HG02623 (cell line): Measurements from ENCODE around the gene POLR2J.
A peak's percentile ranks its signal among the peaks of the same experiment; 100 is the strongest.
"Not testable (repeated sequence)": the region's sequence is repeated elsewhere in the genome, so short reads cannot be mapped to it uniquely, and the experiment has no call there.

Source experiments
- ATAC-seq: cut with Tn5 transposase; IDR thresholded peaks from one replicate; pipeline ENCODE4 v1.9.1; 2021; ENCODE audit warnings: moderate library complexity; ENCODE audit not compliant: unreplicated experiment

POLR2J gene

DNA sequence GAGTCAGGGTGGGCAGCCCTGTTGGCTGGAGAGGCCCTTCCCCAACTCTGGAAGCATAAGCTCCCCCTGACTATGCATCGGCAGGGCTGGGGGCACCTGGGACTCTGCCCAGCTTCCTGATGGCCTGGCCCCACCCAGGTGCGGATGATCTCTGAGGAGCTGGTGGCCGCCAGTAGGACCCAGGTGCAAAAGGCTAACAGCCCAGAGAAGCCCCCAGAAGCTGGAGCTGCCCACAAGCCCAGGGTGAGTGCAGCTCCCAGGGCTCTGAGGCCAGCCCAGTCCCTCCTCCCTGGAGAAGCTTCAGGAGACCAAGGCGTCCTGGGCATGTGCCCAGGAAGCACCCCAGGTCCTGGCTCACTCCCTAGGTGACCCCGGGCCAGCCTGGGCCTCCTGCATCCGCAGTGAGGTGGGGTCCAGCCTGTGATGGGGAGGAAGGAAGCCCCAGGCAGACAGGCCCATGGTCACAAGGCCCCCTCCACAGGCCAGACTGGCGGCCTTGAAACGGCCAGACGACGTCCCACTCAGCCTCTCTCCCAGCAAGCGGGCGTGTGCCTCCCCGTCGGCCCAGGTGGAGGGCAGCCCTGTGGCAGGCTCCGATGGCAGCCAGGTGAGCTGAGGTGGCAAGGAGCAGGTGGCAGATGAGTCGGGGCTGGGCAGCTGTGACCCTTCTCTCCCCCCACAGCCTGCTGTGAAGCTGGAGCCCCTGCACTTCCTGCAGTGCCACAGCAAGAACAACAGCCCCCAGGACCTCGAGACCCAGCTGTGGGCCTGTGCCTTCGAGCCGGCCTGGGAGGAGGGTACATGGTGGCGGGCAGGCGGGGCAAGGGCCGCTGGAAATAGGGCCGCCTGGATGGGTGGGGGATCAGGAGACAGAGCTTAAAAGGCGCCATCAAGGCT, 10.9 kb downstream of the POLR2J start:
- no peak for ATAC-seq

DNA sequence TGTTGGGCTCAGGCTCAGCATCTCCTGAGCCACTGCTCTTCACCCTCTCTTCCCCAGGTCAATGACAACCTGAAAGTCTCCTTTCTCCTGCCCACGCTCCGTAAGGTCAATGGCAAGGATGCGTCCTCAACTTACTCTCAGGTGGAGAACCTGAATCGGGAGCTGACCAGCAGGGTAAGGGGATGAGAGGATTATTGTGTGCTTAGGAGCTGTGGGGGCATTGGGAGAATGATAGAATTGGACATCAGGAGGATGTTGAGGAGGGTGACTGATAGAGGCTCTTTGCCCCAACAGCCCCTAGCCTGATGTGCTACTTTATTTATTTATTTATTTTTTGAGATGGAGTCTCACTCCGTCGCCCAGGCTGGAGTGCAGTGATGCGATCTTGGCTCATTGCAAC, 12.6 kb downstream of the POLR2J start:
- ATAC-seq: no peak

DNA sequence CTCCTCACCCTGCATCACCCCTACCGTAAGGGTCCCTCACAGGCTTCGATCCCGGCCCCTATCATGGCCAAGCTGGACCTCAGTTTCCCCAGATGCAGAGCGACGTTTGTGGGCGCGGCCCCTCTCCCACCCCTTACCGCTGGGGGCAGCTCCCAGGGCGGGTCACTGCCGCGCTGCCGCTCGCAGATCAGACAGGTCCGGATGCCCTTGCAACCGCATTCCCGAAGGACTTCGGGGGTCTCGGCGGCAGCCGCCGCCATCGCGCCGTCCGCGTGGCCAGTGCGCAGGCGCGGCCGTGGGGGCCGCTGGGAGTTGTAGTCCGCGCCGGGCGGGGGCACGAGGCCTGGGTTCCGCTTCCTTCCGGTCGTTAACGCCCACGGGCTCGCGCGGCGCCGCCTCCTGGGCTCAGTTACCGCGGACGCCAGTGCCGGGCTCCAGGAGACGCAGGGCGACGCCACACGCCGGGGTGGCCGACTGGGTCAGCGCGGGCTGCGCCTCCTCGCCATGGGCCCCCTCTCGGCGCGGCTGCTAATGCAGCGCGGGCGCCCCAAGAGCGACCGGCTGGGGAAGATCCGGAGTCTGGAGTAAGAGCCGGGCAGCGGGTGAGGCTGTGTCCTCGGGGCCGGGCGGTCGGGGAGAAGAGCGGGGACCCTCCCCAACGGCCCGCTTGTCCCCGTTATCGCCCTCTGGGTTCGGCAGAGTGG, 14.0 kb downstream of the POLR2J start, which contains the start of the genes ALKBH4 and LRWD1:
Gene ALKBH4 (minus strand): TSS at position 287 of the 704 bp plus-strand sequence. CDS start 27 bp downstream, at position 260.
Gene LRWD1 (plus strand): TSS at position 408 of the 704 bp plus-strand sequence. CDS start 97 bp downstream, at position 505.
- ATAC-seq: peak; percentile 92

DNA sequence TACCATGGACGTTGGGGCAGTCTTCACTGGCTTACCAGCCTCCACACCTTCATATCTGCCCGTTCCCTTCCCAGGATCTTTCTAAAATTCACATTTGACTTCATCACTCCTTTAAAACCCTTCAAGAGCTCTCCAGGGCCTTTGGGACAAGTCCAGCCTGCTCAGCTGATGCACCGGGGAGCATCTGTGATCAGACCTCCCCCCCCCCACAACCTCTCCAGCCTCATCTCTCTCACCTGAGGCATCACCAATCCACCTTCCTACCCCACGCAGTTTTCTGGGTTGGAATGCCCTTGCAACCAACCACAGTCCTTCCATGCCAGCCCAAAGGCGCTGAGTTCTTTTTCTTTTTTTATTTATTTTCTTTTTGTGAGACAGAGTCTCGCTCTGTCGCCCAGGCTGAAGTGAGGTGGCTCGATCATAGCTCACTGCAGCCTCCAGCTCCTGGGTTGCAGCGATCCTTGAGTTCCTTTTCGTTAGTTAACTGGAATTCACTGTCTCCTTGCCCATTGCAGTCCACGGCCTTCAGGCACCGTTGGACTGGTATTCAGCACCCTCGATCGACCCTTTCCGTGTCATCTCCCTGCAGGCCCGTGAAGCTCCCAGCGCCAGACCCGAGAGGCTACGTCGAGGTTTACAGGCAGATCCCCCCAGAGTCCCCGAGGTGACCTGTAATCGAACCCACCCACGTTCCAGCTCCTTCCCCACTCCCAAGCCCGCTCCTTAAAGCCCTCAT, 14.7 kb downstream of the POLR2J start:
- ATAC-seq: no peak

DNA sequence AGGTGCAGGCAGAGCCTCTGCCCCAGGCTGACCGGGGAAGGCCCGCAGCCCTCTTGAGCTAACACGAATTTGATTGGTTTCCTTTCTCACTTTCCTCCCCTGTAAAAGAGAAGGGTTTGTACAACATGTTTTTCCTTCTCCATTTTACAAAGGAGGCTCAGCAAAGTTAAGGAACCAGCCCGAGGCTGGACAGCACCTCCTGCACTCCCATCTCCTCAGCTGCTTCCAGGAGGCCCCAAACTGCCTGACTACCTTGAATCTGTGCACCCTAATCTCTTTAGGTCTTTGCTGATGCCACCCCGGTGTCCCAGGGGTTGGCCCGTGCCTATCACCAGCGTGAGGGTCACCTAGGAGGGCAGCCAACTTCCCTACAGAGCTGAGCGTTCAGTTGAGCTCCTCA, 18.3 kb downstream of the POLR2J start:
- no peak for ATAC-seq

DNA sequence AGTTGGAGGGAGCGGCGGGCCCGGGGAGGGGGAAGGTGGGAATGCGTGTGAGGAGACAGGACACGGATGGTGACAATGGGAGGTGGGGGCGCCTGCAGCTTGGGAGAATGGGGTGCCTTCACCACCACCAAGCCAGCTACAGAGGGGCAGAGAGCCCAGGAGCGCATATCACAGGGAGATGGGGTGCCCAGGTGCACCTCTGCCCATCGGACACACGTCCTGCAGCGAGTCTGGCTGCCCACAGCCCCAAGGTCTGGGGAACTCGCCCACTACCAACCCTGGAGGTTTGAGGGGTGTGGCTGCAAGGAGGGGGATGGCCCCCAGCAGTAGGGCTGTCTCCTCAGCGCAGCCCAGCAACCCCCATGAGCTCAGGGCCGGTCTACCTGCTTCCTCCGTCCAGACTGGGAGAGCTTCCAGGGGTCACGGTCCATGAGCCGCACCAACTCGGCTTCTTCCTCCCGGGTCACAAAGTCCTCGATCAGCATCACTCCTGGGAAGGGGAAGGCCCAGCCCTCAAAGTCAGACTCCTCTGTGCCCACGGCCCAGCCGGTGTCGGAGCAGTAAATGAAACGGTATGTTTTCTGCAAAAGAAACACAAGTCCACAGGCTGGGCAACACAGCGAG, 19.4 kb downstream of the POLR2J start:
- no peak for ATAC-seq

DNA sequence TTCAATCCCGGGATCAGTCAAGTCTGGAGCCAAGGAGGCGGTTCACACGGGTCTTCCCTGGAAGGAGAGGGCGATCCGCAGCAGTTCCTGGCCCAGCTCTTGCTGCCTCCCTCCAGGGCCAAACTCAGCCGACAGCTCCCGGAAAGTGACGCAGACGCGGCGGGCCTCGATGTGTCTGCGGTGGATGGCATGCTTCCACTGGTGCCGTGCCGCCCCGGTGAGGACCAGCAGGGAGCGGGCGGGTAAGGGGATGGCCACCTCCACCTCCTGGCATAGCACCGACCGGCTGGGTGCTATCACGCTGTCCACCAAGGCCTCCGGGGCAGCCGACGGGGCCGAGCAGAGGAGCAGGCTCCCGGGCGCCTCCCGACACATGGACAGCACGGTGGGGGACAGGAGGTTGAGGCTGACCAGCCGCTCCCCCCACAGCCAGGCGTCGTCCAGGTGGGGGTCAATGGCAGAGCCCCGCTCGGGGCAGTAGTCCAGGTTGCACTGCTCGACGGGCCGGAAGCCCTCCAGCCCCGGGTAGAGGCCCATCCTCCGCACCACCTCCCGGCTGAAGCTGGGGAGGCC, 21.3 kb downstream of the POLR2J start:
- ATAC-seq: no peak

DNA sequence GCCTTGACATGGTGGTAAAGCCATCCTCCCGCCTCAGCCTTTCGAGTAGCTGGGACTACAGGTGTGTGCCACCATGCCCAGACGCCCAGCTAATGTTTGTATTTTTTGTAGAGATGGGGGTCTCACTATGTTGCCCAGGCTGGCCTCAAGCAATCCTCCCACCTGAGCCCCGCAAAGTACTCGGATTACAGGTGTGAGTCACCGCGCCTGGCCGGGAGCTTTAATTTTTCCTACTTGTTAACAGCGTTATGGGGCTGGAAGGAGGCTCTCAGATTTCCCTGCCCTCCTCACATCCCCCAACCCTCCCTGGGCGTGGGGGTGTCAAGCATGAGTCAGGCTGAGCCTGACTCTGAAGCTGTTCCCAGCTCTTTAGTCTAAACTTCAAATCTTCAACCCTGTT, 22.4 kb downstream of the POLR2J start:
- no peak for ATAC-seq

DNA sequence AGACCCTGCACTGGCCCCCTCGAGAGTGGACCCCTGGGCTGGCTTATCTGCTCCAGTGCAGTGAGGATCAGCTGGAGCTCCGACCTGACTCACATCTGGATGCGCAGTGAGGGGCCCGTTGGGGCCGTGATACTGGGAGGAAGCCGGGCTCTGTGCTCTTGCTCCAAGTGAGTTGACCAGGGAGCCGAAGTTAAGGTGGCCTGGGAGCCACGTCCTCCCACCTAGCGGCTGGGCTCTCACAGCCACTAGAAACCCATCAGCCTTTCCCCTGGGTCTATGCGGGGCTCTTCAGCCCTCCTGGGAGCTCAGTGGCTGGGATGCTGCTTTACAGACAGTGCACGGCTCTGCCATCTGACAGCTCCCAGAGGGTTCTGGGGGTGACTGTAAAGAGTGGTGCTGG, 23.1 kb downstream of the POLR2J start:
- ATAC-seq: no peak

DNA sequence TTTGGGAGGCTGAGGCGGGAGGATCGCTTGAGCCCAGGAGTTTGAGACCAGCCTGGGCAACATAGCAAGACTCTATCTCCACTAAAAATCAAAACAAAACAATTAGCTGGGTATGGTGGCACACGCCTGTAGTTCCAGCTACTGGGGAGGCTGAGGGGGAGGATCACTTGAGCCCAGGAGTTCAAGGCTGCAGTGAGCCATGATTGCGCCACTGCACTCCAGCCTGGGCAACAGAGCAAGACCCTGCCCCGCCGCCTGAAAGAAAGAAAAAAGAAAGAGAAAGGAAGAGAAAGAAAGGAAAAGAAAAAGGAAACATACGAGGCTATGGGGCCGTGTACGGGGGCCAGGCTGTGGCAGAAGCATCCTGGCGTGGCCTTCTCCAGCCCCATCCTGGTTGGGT, 23.8 kb downstream of the POLR2J start:
- ATAC-seq: not testable (repeated sequence)

DNA sequence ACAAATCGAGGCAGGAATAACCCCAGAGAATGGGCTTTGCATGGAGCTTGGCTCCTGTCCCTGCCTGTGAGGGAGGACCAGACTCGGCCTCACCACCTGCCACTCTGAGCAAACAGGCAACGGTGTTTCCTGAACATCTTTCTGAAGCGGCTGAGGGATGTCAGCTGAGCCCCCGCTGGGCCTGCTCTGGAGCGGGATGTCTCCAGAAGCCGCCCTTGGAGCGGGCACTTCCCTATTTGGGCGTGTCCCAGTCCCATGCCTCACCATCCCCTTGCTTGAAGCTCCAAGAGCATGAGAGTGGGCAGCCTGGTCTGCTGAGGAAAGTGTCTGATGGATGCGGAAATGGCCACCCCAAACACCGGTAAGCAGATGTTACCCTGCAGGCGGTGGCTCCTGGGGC, 24.3 kb downstream of the POLR2J start:
- ATAC-seq: no peak

DNA sequence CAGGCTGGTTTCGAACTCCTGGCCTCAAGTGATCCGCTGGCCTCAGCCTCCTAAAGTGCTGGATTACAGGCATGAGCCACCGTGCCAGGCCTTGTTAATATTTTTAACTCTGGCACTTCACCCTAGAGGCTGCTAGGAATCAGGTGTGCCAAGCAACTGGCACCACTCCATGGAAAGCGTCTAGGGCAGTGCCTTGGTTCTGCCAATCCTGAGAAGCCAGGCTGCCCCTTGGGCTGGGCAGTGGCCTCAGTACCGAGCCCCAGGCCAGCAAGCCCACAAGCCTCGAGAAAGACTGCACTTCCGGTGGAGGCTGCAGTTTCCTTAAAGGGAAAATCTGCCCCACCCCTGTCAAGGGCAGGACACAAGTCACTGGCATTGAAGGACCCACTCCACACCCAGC, 25.4 kb downstream of the POLR2J start:
- no peak for ATAC-seq

DNA sequence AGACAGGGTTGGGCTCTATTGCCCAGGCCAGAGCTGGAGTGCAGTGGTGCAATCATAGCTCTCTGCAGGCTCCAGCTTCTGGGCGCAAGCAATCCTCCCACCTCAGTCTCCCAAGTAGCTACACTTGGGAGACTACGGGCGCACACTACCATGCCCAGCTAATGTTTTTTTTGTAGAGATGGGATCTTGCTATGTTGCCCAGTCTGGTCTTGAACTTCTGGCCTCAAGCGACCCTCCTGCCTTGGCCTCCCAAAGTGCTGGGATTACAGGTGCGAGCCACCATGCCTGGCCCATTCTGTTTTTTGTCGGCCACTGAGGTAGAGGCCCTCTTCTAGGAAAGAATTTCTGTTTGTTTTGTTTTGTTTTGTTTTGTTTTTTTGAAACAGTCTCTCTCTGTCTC, 26.3 kb downstream of the POLR2J start:
- ATAC-seq: no peak

DNA sequence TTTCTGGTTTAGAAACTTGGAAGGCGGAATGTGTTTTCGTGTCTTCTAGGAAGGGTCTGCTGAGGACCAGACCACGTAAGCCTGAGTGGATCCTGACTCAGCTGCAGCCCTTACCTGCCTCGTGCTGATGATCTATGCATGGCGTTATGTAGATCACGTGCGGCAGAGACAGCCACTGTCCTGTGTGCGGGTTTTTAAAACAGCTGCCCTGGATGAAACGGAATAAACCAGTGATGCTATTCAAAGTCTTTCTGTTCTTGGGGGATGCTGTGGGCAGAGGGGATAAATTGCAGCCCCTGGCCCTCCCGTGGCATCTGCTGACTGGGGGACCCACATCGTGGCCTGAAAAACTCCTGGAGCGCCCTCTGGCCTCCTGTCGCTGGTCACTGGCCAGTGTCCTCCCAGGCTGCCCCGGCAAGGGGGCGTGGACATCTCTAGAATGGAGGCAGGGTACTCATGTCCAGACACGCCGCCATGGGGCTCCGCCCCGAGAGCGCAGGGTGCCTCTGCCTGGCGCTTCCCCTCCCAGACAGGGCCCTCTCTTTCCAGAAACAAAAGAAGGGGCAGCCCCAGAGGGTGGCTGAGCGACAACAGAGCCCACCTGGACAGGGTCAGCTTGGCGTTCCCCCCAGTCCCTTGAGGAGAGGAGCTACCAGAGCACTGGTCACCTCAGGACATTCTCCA, 27.2 kb downstream of the POLR2J start:
- no peak for ATAC-seq

DNA sequence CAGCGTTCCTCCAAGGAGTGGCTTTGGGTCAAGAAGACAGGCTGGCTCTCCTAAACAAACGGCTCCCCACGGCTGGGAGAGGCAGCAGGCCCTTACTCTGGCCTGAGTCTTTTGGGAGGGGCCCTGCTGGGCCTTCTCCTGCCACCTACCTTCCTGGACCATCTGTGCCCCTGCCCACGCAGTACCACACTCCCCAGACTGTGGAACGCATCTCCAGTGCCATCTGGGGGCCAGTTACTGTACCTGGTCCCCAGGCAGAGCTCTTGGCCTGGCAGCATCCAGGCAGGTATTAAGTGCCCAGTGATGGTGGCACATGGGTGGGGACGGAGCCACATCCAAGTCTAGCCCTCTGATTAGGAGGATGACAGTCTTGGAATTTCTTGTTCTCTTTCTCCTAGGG, 28.5 kb downstream of the POLR2J start:
- no peak for ATAC-seq

DNA sequence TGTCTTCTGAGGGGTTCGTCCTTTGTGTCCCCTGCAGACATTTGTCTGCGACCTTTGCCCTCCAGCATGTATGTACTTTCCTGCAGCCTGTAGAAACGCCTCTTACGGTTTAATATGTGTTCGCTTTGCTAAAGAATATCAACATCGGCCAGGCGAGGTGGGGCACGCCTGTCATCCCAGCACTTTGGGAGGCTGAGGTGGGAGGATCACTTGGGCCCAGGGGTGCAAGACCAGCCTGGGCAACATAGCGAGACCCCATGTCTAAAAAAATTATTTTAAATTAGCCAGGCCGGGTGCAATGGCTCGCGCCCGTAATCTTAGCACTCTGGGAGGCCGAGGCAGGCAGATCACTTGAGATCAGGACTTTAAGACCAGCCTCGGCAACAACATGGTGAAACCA, 29.6 kb downstream of the POLR2J start:
- no peak for ATAC-seq

DNA sequence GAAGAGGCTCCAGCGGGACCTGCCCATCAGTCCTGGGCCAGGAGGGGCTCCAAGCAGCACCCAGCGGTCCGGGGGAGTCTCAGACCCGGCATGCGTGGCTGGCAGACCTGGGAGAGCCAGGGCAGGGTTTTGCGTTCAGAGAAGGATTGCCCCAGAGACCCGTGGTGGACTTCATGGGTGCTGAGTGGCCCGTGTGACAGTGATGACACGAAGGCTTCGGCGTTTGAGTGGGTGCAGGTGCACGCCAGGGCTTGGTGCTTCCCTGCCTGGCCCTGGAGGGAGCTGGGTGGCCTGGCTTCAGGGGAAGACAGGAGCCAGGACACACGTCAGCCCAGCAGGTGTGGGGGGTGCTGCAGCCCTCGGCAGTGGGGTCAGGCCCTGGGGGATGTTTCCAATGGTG, 31.4 kb downstream of the POLR2J start:
- no peak for ATAC-seq

DNA sequence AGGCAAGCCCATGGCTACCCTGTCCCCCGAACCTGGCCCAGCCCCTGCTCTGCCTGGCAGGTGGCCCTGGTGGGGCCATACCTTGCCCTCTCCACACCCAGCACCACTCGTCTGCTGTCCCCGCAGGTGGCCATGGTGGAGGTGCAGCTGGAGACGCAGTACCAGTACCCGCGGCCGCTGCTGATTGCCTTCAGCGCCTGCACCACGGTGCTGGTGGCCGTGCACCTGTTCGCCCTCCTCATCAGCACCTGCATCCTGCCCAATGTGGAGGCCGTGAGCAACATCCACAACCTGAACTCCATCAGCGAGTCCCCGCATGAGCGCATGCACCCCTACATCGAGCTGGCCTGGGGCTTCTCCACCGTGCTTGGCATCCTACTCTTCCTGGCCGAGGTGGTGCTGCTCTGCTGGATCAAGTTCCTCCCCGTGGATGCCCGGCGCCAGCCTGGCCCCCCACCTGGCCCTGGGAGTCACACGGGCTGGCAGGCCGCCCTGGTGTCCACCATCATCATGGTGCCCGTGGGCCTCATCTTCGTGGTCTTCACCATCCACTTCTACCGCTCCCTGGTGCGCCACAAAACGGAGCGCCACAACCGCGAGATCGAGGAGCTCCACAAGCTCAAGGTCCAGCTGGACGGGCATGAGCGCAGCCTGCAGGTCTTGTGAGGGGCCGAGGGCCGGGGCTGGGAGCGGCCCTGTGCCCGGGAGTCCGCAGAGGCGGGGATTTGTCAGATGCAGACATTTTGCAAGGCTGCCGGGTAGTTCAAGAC, 32.1 kb downstream of the POLR2J start:
- no peak for ATAC-seq

DNA sequence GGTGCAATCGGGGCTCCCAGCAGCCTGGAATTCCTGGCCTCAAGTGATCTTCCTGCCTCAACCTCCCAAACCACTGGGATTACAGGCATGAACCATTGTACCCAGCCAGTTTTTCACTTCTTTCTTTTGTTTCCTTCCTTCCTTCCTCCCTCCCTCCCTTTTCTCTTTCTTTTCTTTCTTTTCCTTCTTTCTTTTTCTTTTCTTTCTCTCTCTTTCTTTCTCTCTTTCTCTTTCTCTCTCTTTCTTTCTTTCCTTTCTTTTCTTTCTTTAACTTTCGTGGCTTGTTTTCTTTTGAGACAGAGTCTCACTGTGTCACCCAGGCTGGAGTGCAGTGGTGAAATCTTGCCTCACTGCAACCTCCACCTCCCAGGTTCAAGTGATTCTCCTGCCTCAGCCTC, 33.0 kb downstream of the POLR2J start:
- no peak for ATAC-seq
